ENCODE data around the gene ZNF487. TPM values are rescaled to one million over a fixed set of nuclear protein-coding genes. Genes with fewer than 3 reads are reported as not detected.

The ZNF487 gene
- polyA plus RNA-seq, 1 donor from 2014 or later: 11.8 TPM

DNA sequence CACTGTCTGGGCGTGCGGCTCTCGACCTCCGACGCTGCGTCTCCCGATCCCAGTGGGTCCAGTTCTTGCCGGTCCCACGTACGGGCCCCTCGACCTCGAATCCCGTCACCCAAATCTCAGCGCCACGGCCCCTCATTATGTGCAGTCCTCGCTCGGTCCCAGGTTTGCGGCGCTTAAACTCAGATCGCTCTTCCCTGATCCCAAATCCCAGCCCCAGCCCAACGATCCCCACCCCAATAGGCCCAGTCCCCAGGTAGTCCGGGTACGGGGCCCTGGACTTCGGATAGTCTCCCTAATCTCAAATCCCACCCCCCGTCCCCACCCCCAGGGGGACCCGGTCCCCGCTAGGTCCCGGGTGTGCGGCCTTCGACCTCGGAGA, 28.6 kb upstream of the ZNF487 start:
- Histone ChIP-seq H3K79me2 (replicated peaks; ENCODE audit: insufficient read depth, low read length) (peaks cover 27% of the 10 kb centered on the region), H3K36me3 (ENCODE audit: insufficient read depth, low read length) (no peaks in the 10 kb centered on the region), H4K20me1 (ENCODE audit: insufficient read depth) (no peaks in the 10 kb centered on the region), H3K9me3 (ENCODE audit: low read length) (no peaks in the 10 kb centered on the region), H2AFZ (ENCODE audit: low read depth, low read length) (no peak overlapping the region), H3F3A (ENCODE audit: insufficient read depth, low read length, poor library complexity, severe bottlenecking) (no peaks in the 10 kb centered on the region), H3K9ac (ENCODE audit: low read length) (peak overlapping the region; percentile 72), H3K4me2 (ENCODE audit: low read length) (peak overlapping the region; percentile 15), H3K27me3 (ENCODE audit: insufficient read depth, low read depth, low read length) (peaks cover 5% of the 10 kb centered on the region), H3K9me2 (ENCODE audit: insufficient read depth, low read length) (no peaks in the 10 kb centered on the region), H3K27ac (ENCODE audit: low read length) (peak overlapping the region; percentile 71), H3K4me3 (ENCODE audit: low read length) (peak overlapping the region; percentile 81)
- no peak for TF ChIP-seq SMC3 (conservative IDR thresholded peaks at IDR 0.05; ENCODE audit: poor library complexity)
- no peak for TF ChIP-seq EP300 (conservative IDR thresholded peaks at IDR 0.05; ENCODE audit: poor library complexity, severe bottlenecking)
- no peak for TF ChIP-seq POLR2AphosphoS5 (IDR thresholded peaks at IDR 0.05)
- TF ChIP-seq TAF1 (IDR thresholded peaks at IDR 0.05; ENCODE audit: low read depth): no peak
- TF ChIP-seq MXI1 (conservative IDR thresholded peaks at IDR 0.05; ENCODE audit: poor library complexity, severe bottlenecking): no peak
- TF ChIP-seq, protein P1, sequence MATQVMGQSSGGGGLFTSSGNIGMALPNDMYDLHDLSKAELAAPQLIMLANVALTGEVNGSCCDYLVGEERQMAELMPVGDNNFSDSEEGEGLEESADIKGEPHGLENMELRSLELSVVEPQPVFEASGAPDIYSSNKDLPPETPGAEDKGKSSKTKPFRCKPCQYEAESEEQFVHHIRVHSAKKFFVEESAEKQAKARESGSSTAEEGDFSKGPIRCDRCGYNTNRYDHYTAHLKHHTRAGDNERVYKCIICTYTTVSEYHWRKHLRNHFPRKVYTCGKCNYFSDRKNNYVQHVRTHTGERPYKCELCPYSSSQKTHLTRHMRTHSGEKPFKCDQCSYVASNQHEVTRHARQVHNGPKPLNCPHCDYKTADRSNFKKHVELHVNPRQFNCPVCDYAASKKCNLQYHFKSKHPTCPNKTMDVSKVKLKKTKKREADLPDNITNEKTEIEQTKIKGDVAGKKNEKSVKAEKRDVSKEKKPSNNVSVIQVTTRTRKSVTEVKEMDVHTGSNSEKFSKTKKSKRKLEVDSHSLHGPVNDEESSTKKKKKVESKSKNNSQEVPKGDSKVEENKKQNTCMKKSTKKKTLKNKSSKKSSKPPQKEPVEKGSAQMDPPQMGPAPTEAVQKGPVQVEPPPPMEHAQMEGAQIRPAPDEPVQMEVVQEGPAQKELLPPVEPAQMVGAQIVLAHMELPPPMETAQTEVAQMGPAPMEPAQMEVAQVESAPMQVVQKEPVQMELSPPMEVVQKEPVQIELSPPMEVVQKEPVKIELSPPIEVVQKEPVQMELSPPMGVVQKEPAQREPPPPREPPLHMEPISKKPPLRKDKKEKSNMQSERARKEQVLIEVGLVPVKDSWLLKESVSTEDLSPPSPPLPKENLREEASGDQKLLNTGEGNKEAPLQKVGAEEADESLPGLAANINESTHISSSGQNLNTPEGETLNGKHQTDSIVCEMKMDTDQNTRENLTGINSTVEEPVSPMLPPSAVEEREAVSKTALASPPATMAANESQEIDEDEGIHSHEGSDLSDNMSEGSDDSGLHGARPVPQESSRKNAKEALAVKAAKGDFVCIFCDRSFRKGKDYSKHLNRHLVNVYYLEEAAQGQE (IDR thresholded peaks at IDR 0.05; ENCODE audit: borderline replicate concordance): no peak
- no peak for TF ChIP-seq RAD21 (conservative IDR thresholded peaks at IDR 0.05)
- TF ChIP-seq, protein P2, sequence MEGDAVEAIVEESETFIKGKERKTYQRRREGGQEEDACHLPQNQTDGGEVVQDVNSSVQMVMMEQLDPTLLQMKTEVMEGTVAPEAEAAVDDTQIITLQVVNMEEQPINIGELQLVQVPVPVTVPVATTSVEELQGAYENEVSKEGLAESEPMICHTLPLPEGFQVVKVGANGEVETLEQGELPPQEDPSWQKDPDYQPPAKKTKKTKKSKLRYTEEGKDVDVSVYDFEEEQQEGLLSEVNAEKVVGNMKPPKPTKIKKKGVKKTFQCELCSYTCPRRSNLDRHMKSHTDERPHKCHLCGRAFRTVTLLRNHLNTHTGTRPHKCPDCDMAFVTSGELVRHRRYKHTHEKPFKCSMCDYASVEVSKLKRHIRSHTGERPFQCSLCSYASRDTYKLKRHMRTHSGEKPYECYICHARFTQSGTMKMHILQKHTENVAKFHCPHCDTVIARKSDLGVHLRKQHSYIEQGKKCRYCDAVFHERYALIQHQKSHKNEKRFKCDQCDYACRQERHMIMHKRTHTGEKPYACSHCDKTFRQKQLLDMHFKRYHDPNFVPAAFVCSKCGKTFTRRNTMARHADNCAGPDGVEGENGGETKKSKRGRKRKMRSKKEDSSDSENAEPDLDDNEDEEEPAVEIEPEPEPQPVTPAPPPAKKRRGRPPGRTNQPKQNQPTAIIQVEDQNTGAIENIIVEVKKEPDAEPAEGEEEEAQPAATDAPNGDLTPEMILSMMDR (IDR thresholded peaks at IDR 0.05; ENCODE audit: poor library complexity, severe bottlenecking): no peak
- no peak for TF ChIP-seq EZH2 (IDR thresholded peaks at IDR 0.05; ENCODE audit: borderline replicate concordance, insufficient read depth, low read length, poor library complexity, severe bottlenecking)

DNA sequence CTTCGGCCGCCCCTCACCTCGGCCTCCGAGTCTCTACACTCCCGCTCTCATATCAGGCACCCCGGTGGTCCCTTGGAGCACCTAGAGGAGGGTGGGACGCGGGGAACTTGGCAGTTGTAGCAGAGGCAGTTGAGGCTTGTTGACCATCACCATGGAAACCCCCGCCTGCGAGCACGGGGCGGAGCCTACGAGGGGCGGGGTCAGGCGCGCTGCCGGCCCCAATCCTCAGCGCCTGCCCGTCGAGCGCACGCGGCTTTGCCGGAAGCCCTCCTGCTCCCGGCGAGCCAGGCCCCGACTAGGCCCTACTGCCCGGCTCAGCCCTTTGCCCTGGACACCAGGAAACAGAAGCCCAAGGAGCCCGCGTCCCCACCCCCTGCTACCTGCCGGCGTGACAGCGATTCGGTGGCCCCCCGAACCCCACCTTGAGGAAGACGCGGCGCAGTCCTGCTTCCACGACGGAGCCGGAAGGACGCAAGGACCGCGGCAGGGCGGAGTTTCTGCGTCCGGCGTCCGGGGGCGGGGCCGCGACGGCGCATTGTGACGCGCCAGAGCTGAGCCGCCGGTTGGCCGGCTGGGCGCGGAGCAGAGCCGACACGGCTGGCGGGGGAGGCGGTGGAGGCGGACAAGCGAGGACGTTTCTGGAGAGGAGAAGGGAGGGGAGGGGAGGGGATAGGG, 28.1 kb upstream of the ZNF487 start, which contains the start of gene HNRNPF:
TSS of gene HNRNPF (minus strand) at position 477 of the 675 bp plus-strand sequence. CDS start 21,302 bp downstream, outside the sequence.
- H3K27ac ChIP-seq (ENCODE audit: low read length): peak within 1 kb of the TSS; percentile 71
- peak within 1 kb of the TSS; percentile 81 for H3K4me3 ChIP-seq (ENCODE audit: low read length)
- peak within 1 kb of the TSS; percentile 83 for H2AFZ ChIP-seq (ENCODE audit: low read depth, low read length)
- no peaks in the 10 kb centered on the region for H3K9me2 ChIP-seq (ENCODE audit: insufficient read depth, low read length)
- H3K4me2 ChIP-seq (ENCODE audit: low read length): peak within 1 kb of the TSS; percentile 15
- H4K20me1 ChIP-seq (ENCODE audit: insufficient read depth): no peaks in the 10 kb centered on the region
- peak within 1 kb of the TSS; percentile 72 for H3K9ac ChIP-seq (ENCODE audit: low read length)
- TF ChIP-seq RAD21 (conservative IDR thresholded peaks at IDR 0.05) (peak; percentile 17), POLR2AphosphoS5 (IDR thresholded peaks at IDR 0.05) (peak; percentile 66), MXI1 (conservative IDR thresholded peaks at IDR 0.05; ENCODE audit: poor library complexity, severe bottlenecking) (peak; percentile 88), EZH2 (IDR thresholded peaks at IDR 0.05; ENCODE audit: borderline replicate concordance, insufficient read depth, low read length, poor library complexity, severe bottlenecking) (no peak), EP300 (conservative IDR thresholded peaks at IDR 0.05; ENCODE audit: poor library complexity, severe bottlenecking) (no peak)
- TF ChIP-seq, protein P1 (IDR thresholded peaks at IDR 0.05; ENCODE audit: borderline replicate concordance): peak; percentile 46
- TF ChIP-seq, protein P2 (IDR thresholded peaks at IDR 0.05; ENCODE audit: poor library complexity, severe bottlenecking): peak; percentile 21
- H3K79me2 ChIP-seq (replicated peaks; ENCODE audit: insufficient read depth, low read length): peaks cover 22% of the 10 kb centered on the region
- H3K36me3 ChIP-seq (ENCODE audit: insufficient read depth, low read length): no peaks in the 10 kb centered on the region
- no peaks in the 10 kb centered on the region for H3K9me3 ChIP-seq (ENCODE audit: low read length)
- no peaks in the 10 kb centered on the region for H3F3A ChIP-seq (ENCODE audit: insufficient read depth, low read length, poor library complexity, severe bottlenecking)
- peaks cover 5% of the 10 kb centered on the region for H3K27me3 ChIP-seq (ENCODE audit: insufficient read depth, low read depth, low read length)

All from neural cell (in vitro differentiated cells).